GM21737 (cell line): ENCODE data around the gene SULT6B1.
"Not testable (repeated sequence)": the region's sequence is repeated elsewhere in the genome, so short reads cannot be mapped to it uniquely, and the experiment has no call there.

Experiments used
- ATAC-seq: cut with Tn5 transposase; IDR thresholded peaks from one replicate; pipeline ENCODE4 v1.9.1; 2021; ENCODE audit warnings: mild to moderate bottlenecking, moderate library complexity; ENCODE audit not compliant: unreplicated experiment

Gene SULT6B1, protein sequence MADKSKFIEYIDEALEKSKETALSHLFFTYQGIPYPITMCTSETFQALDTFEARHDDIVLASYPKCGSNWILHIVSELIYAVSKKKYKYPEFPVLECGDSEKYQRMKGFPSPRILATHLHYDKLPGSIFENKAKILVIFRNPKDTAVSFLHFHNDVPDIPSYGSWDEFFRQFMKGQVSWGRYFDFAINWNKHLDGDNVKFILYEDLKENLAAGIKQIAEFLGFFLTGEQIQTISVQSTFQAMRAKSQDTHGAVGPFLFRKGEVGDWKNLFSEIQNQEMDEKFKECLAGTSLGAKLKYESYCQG

DNA sequence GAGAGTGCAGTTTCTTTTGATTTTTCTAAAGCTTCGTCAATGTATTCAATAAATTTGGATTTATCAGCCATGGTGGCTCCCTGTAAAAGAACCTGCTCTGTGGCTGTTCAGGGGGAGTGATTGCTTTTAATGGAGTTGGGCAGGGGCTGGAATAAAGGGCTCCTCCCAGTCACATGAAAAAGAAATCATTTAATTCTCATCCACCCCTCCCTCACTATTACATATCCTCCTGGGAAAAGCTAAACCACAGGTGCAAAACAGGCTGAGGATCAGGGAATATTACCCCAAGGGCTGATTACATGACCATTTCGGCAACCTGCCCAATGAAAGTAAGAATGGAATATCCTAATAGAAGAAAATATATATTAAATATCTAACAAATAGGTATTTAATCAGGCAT, at the start of gene SULT6B1:
Gene SULT6B1 (minus strand): TSS at position 101 of the 400 bp plus-strand sequence. CDS start 30 bp downstream, at position 71.
- no peak for ATAC-seq

DNA sequence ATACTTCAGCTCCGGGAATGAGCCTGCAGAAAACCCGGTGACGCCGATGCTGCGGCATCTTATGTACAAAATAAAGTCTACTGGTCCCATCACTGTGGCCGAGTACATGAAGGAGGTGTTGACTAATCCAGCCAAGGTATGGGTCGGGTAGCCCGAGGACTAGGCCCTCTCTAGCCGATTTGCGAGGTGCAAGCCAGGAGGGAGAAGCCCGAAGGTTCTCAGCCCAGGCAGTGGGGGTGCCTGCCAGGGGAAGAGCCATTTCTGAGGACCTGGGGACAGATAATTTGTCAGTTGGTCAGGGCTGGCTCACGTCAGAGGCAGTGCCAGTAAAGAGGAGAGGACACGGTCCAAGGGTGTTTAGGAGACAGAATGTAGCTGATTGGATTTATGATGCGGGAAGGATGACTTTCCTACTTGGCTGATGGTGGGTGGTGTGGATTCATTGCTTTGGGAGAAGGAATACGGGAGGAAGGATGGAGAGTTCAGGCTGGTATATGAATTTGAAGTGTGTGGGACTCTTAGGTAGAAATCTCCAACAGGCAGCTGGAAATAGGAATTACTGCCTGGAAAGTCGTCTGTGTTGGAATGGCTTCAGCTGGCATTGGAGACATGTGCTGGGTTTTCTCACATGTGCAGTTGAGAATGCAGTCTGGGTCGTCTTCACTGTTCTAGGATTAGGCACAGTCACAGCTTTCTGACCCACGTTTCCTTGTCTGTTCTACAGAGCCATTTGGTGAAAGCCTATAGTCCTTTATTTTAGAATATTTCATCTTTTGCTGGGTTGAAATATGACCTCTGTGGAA, 43.9 kb upstream of the SULT6B1 start:
- peak; percentile 16 for ATAC-seq

DNA sequence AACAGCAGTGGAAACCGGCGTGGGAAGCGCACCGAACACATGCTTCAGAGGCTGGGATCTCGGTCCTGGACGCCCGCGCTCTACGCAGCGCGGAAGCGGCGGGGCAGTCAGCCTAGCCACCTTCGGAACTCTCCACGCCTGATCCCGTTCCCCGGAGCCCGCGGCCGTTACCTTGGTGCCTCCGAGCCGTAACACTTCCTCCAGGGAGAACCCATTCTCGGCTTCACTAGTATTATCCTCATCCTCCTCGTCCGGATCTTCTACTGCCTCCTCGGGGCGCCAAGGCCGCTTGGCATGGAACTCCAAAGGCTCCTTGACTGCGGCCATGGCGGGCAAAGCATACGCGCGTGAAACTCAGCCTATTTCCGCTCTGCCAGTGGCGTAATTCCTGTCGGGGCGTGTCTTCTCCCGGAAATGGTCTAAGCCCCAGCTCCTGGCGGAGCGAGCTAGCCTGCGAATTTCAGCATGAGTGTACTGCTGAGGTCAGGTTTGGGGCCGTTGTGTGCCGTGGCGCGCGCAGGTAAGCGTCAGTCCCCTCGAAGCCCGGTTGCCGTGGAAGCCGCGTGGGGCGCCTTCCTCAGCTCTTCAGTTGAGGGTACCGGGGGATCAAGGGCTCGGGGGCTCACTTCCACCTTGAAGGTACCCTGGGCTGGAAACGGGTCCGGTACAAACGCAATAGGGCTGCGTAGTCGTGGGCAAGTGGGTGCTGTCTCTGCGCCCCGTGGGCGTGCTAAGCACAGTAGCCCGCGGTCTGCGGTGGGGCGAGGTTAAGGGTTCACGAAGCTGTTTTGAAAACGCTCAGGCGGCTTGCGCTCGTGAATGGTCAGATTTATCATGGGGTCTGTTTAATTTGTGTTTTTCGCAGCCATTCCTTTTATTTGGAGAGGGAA, 43.0 kb upstream of the SULT6B1 start, which contains the start of the genes CEBPZ and NDUFAF7:
Gene CEBPZ (minus strand): TSS at position 356 of the 890 bp plus-strand sequence. CDS start 29 bp downstream, at position 327.
Gene NDUFAF7 (plus strand): TSS at position 418 of the 890 bp plus-strand sequence. CDS start 48 bp downstream, at position 466.
- peak; percentile 96 for ATAC-seq

DNA sequence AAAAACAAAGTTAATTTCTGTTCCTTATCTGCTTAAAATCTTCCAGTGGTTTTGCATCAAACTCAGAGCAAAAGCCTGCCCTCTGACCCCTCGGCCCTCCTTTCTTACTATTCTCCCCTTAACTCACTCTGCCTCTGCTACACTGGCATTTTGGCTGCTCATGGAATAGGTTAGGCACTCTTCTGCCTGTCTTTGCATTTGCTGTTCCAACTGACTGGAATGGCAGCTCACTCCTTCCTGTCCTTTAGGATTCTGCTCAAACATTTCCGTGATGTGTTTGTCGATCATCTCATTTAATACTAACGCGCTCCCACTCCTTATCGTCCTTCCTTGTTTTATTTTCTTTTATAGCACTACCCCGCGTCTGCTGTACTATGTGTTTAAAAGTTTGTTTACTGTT, 42.1 kb upstream of the SULT6B1 start:
- no peak for ATAC-seq

DNA sequence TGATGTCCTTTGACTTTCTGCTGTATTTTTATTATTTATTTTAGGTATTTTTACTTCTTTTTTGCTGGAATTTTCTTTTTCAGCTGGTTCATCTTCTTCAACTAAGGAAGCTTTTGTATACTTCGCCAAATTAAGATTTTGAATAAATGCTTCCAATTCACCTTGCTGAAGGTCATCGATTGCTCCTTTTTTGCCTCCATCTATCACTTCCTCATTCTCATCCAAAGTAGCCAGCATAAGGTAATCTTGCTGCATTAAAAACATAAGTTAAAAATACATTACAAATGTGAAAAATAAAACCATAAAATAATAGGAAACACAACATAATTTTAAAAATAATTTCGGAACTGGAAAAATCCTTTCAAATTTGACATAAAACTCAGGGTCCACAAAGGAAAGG, 40.3 kb upstream of the SULT6B1 start:
- no peak for ATAC-seq

DNA sequence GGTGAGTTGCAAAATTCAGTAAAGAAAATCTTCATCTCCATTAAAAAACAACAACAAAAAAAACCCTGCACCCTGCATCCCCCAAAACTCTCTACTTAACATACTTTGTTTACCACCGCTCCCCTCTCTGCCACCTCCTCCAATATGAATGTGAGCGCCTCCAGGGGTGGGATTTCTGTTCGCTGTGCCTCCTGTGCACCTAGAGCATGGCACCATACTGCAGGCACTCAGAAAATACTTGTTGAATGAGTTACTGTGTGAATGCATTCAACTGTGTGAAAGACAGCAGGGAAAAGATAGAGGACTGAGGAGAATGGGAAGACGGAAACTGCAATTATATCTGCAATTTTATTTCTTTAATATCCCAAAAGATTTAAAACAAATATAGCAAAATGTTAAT, 38.4 kb upstream of the SULT6B1 start:
- no peak for ATAC-seq

DNA sequence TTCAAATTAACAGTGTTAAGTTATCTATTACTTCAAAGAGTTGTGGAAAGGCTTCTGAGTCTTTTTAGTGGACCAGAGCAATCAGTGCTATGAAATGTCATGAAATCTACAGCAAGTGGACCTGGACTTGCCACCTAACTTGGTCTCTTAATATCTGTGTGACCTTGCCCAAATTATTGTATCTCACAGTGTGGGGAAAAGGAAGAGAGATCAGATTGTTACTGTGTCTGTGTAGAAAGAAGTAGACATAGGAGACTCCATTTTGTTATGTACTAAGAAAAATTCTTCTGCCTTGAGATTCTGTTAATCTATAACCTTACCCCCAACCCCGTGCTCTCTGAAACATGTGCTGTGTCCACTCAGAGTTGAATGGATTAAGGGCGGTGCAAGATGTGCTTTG, 36.7 kb upstream of the SULT6B1 start:
- ATAC-seq: not testable (repeated sequence)

DNA sequence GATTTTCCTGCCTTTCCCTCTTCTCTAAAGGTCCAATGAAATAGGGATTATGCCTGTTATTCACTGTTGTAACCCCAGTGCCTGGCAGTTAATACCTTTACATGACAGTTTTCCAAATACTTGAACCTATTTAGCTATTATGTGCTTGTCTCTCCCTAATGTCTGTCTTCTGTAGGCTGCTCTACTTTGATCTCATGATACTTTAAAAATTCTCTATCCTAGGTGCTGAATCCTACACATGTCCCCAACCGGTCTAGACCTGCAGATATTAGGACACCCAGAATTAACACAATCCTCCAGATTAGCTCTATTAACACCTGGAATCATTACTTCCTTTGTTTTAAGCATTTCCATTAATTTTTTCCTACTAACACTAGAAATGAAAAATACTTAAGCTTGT, 35.6 kb upstream of the SULT6B1 start:
- no peak for ATAC-seq

DNA sequence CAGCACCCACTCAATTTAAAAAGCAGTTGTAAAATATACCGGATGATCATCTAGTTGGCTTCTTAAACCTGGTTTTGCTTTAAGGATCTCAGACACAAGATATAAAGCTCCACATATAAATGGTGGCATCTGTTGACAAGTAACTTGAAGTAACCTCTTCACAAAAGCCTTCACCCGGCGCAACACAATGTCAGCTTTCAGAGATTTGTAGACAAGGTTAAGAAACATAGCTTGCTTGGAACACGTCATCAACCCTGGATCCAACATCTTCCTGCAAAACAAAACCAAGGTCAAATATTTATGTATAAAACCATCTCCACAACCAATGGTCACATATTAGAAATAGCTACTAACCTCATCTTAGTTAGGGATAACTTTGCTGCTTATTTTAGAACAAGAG, 34.7 kb upstream of the SULT6B1 start:
- no peak for ATAC-seq

DNA sequence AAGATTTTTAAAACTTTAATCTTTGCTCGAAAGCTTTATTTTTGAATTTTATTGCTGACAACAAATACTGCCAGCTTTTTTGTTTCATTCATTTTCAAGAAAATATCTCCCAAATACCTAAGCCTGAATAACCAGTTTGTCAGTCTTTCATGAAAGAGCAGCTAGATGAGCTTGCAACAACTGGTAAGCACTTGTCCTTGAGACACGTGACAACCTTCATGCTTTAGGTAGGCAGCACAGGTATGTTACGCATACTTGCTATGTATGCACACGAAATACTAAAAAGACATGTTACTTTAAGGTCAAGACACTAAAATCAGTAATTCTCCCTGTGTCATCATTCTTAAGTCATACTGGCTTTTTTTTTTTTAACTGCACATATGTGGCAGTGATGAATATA, 30.6 kb upstream of the SULT6B1 start:
- ATAC-seq: no peak

DNA sequence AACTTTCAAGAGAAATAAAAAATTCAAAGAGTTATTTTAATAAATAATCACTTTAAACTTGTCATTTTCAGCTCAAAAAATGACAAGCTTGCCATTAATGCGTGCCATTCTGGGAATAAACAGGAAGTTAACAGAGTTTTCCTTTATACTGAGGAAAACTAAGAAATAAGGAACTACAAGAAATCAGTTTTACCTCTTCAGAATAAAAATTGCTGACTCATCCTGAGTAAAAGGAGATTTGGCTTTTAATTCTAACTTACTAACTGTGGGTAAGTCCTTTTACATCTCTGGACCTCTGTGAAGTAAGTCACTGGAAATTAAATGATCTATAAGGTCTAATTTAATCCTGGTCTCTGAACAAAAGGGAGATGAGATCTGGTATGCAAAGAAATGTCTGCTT, 26.8 kb upstream of the SULT6B1 start:
- ATAC-seq: no peak

DNA sequence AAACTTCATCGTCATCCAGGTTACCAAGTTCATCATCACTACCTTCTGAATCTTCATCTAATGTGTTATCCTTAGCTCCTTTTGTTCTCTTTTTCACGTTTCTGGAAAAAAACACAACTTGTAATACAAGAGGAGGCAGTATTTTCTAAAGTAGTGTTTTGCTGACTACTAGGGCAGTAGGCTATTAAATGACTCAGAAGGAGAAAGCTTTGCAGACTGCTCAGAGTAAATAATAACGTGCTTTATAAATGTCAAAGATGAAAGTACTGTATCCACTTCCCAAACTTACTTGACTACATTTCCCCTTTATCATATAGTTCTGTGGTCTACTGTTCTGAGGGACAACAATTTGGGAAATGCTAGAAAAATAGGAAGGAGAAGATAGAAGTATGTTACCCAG, 23.5 kb upstream of the SULT6B1 start:
- no peak for ATAC-seq

DNA sequence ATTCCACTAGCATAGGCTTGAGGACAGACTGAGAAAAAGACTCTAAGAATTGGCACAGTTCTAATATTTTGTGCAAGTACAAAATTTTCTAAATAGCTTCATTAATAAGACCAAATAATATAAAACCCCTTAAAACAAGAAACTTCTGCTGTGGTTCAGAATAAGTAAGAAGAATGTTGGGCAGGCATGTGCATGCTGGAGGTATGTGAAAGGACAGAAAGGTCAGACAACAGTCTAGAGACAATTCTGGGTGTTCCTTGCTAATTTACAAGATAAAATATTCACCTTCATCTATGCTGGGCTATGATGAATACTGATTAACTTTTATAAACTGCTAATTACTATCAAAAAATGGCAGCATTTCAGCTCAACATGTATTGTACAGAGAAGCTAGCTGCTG, 22.7 kb upstream of the SULT6B1 start:
- no peak for ATAC-seq

DNA sequence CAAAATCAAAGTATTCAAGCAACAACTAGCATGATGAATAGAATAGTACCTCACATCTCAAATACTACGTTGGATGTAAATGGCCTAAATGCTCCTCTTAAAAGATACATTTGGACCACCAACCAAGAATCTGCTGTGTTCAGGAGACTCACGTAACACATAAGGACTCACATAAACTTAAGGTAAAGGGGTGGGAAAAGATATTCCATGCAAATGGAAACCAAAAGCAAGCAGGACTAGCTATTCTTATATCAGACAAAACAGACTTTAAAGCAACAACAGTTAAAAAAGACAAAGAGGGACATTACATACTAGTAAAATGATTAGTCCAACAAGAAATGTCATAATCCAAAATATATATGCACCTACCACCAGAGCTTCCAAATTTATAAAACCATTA, 18.3 kb upstream of the SULT6B1 start:
- ATAC-seq: not testable (repeated sequence)

DNA sequence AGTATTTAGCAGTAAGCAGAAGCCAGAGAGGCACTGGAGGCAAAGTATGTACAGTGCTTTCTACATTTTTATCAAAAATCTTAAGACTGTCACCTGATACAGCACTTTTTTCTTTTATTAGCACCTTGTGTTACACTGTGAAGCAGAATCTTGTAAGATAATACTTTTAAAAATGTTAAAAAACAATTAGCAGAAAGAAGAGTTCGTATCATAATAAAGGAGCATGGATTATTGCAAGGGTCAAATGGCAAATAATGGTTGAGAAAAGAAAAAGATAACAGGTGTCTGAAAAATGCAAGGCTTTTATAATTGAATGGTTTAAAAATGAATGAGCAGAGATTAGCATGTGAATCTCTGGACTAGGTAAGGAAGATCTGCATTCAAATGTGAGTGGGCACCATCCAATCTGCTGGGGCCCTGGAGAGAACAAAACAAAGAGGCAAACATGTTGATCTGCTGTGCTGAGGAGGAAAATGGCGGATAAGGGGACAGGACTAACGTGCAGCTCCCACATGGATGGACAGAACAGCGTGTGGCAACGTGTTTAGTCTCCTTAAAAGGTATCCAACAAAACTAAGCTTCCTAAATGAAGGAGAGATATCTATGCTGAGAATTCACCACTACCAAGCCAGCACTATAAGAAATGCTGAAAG, 17.3 kb upstream of the SULT6B1 start:
- ATAC-seq: no peak

DNA sequence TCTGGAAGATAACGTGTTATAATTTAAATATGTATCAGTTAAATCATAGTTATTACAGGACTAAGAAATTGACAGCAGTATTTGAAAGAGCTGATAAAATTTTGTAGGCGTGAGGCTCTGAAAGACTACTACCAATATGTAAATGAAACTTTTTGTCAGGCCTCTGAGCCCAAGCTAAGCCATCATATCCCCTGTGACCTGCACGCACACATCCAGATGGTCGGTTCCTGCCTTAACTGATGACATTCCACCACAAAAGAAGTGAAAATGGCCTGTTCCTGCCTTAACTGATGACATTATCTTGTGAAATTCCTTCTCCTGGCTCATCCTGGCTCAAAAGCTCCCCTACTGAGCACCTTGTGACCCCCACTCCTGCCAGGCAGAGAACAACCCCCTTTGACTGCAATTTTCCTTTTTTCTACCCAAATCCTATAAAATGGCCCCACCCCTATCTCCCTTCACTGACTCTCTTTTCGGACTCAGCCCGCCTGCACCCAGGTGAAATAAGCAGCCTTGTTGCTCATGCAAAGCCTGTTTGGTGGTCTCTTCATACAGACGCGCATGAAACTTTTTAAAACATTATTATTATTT, 16.7 kb upstream of the SULT6B1 start:
- not testable (repeated sequence) for ATAC-seq

DNA sequence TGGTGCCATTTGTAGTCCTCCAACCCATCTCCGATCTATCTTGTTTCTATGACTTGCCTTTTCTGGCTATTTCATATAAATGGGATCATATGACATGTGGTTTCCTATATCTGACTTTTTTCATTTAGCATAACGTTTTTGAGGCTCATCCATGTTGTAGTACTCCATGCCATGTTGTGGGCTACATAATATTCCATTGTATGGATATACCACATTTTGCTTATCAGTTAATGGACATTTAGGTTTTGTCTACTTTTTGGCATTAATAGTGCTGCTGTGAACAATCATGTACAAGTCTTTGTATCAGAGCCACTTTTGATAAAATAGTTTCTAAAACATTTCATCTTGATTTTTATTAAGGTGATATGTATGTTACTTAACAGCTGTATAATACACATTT, 15.2 kb upstream of the SULT6B1 start:
- no peak for ATAC-seq

DNA sequence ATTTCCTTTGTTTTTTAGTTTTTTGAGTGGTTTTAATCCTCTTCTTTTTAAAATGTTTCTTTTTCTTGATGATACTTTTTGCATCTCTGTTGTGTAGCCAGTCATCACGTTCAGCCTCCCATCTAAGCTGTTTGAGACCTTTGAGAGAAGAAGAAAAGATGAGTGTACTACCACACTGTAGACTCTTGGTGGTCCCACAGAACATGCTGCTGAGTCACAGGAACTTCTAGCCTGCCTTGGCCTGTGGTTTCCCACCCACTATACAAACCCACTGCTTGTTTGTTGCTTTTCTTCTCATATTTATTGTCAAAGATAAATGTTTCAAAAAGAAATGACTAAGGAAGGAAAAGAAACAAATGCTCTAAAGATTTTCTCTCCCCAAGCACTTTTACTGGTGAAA, 13.3 kb upstream of the SULT6B1 start:
- no peak for ATAC-seq

DNA sequence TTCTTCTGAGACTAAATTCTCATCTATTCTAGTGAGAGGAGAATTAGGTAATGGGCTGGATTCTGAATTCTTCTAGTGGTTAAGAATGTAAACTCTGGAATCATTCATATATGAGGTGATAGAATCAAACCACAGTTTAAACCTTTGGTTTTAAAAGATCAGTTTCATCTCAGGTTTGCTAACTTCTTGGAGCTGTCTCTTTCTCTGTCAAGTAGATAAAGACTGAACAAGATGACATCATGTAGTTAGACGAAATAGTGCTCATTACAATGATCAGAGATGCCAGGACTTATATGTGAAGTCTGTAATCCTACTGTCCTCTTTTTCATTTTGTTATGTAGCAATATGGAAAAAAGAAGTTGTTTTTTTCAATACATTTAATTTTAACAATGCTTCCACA, 12.7 kb upstream of the SULT6B1 start:
- ATAC-seq: no peak

DNA sequence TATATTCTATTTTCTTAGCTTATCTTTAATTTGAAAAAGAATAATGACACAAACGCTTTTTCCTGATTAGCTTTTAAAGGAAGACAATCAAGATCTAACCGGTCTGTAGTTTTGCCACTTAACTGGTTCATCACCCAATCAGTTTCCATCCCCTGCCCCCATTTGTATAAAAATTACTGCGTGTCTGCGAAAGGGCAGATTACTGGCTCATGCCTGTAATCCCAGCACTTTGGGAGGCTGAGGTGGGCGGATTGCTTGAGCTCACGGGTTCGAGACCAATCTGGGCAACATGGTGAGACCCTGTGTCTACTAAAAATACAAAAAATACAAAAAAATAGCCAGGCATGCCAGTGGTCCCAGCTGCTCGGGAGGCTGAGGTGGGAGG, 10.2 kb upstream of the SULT6B1 start:
- ATAC-seq: no peak
